Calu3 (cell line): ENCODE measurements around the gene PURA. TPM values are rescaled to one million over a fixed set of nuclear protein-coding genes. Genes with fewer than 3 reads are reported as not detected.

Experiments used
- BruUV-seq: library from RNA; stranded (reverse); fragments of 400-500 nt; replicated peaks from 2 replicates; lab custom pipeline; 2021; lab: Mats Ljungman, UMichigan
- CTCF ChIA-PET: fragments of 300-600 bp; sonication (Branson Sonifier 250); formaldehyde crosslinking; loops from one replicate; lab custom pipeline; 2022; ENCODE audit warnings: antibody characterized with exemption; lab: Charles Lee
- DNase-seq: peaks from one replicate; pipeline ENCODE4 v3.0.0; 2022
- H3K27ac Mint-ChIP-seq: one replicate; pipeline ENCODE4 v1.8.0; 2022; ENCODE audit warnings: mixed read lengths; ENCODE audit not compliant: unreplicated experiment
- H3K27me3 Mint-ChIP-seq: one replicate; pipeline ENCODE4 v1.8.0; 2022; ENCODE audit warnings: mixed read lengths; ENCODE audit not compliant: unreplicated experiment
- H3K36me3 Mint-ChIP-seq: one replicate; pipeline ENCODE4 v1.8.0; 2022; ENCODE audit warnings: mild to moderate bottlenecking, moderate library complexity, mixed read lengths; ENCODE audit not compliant: insufficient read depth, unreplicated experiment
- H3K4me1 Mint-ChIP-seq: one replicate; pipeline ENCODE4 v1.8.0; 2022; ENCODE audit warnings: mild to moderate bottlenecking, low read depth, mixed read lengths; ENCODE audit not compliant: unreplicated experiment
- H3K4me3 Mint-ChIP-seq: one replicate; pipeline ENCODE4 v1.8.0; 2022; ENCODE audit warnings: mild to moderate bottlenecking, low read depth, moderate library complexity, mixed read lengths; ENCODE audit not compliant: unreplicated experiment
- H3K9me3 Mint-ChIP-seq: one replicate; pipeline ENCODE4 v1.8.0; 2022; ENCODE audit warnings: low read depth, mixed read lengths; ENCODE audit not compliant: unreplicated experiment
- CTCF ChIP-seq: fragments of 200-600 bp; IDR thresholded peaks from one replicate; pipeline ENCODE4 v1.8.0; 2022; ENCODE audit warnings: antibody characterized with exemption; ENCODE audit not compliant: unreplicated experiment
- intact Hi-C: fragments of 100-400 bp; cut with micrococcal nuclease; formaldehyde crosslinking; loops from one replicate; pipeline ENCODE4 v1.10.0; 2022; ENCODE audit not compliant: unreplicated experiment
- total RNA-seq: library from RNA; stranded (reverse); gene quantifications from 2 replicates; pipeline ENCODE4 v1.2.3, GENCODE V29; 2022

The PURA gene
- total RNA-seq, 1 experiment from 2014 or later: 16.7 TPM

DNA sequence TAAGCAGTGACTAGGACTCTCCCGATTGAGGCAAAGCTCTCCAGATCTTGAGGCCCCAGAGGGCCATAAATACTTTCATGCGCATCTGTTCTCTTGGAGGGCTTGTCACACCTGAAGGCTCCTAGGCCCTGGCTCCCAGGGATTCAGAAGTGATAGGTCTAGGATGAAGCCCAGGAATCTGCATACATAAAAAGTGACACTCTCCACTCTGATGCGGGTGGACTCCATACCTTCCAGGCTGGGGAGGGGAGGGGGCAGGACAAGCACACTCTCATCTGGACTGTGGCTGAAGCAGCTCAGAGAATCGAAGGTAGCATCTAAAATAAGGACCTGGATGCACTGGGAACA, 52.0 kb downstream of the PURA start:
- DNase-seq: no peak
- H3K4me3 Mint-ChIP-seq: no peak overlapping the region
- intact Hi-C loops: no loop called here
- CTCF ChIA-PET: interaction anchor here (0.8 to 2.1 kb wide), 2 partner anchors 9 to 130 kb away, joined by 5 to 7 read pairs; partner anchors contain the start of gene CYSTM1
- H3K9me3 Mint-ChIP-seq: no peaks in the 10 kb centered on the region
- no peaks in the 10 kb centered on the region for H3K27me3 Mint-ChIP-seq
- H3K36me3 Mint-ChIP-seq: peaks cover 5% of the 10 kb centered on the region
- no peak for TF ChIP-seq CTCF
- peaks cover 52% of the 10 kb centered on the region for H3K4me1 Mint-ChIP-seq
- BruUV-seq: no TSS peak
- H3K27ac Mint-ChIP-seq: no peak overlapping the region

DNA sequence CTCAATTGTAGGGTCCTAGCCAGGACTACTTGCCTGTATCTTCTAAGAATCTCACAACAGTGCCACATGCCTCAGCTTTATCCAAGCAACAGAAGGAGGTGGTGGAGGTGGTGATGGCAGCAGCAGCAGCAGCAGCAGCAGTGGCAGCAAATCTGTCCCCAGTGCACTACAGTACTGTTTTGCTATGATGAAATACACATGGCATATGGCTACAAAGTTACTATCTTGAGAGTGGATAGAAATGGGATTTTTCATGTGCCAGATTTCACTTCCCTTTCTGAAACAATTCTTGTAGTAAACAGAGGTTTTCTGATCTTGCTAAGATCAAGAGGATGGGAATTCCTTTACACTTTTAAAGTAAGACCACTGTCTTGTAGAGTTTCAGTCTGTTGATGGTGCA, 53.0 kb downstream of the PURA start:
- Mint-ChIP-seq H3K27ac (no peak overlapping the region), H3K4me3 (no peak overlapping the region), H3K36me3 (peaks cover 9% of the 10 kb centered on the region), H3K27me3 (no peaks in the 10 kb centered on the region), H3K9me3 (no peaks in the 10 kb centered on the region), H3K4me1 (peaks cover 60% of the 10 kb centered on the region)
- no peak for TF ChIP-seq CTCF
- CTCF ChIA-PET: no interaction called here
- DNase-seq: no peak
- intact Hi-C loops: no loop called here
- no TSS peak for BruUV-seq

DNA sequence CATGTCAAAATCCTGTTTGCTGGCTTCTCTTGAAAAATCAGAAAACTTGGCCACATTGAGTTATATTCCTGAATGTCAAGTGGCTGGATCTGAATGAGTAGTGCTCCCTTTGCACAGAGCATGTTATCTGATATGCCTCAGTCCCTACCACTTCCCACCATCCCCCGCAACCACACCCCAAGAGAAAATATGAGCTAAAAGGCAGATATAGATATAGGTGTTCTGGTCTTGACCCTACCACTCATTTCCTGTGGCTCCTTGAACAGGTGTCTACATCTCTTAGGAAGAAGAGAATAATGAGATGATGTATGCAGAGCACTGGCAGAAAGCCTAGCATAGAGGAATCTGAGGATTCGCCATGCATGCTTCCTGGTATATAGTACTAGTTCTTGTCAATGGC, 54.5 kb downstream of the PURA start:
- Mint-ChIP-seq H3K36me3 (peaks cover 9% of the 10 kb centered on the region), H3K4me3 (no peak overlapping the region), H3K4me1 (peaks cover 45% of the 10 kb centered on the region), H3K27me3 (peaks cover 7% of the 10 kb centered on the region), H3K27ac (no peak overlapping the region), H3K9me3 (no peaks in the 10 kb centered on the region)
- no peak for TF ChIP-seq CTCF
- CTCF ChIA-PET: interaction anchor here (0.6 kb wide), 1 partner anchor 23 kb away, joined by 3 read pairs; no protein-coding TSS in a partner anchor
- intact Hi-C loops: no loop called here
- no peak for DNase-seq
- no TSS peak for BruUV-seq

GRCh38 chr5:140169410-140169809, 55.5 kb downstream of the PURA start:
- H3K4me3 Mint-ChIP-seq: no peak overlapping the region
- no peak for DNase-seq
- peaks cover 16% of the 10 kb centered on the region for H3K27me3 Mint-ChIP-seq
- H3K4me1 Mint-ChIP-seq: peaks cover 43% of the 10 kb centered on the region
- peaks cover 15% of the 10 kb centered on the region for H3K36me3 Mint-ChIP-seq
- no peaks in the 10 kb centered on the region for H3K9me3 Mint-ChIP-seq
- no TSS peak for BruUV-seq
- intact Hi-C loops: no loop called here
- TF ChIP-seq CTCF: no peak
- H3K27ac Mint-ChIP-seq: no peak overlapping the region
- CTCF ChIA-PET: interaction anchor here (0.6 to 1.0 kb wide), 7 partner anchors 20 to 518 kb away, joined by 3 to 10 read pairs (median 3); partner anchors contain the start of gene HBEGF
